HG02938 (cell line): Measurements from ENCODE around the gene GRIA4.
A peak's percentile ranks its signal among the peaks of the same experiment; 100 is the strongest.

Experiments
- ATAC-seq: cut with Tn5 transposase; IDR thresholded peaks from one replicate; pipeline ENCODE4 v1.9.1; 2021; ENCODE audit warnings: mild to moderate bottlenecking, moderate library complexity; ENCODE audit not compliant: unreplicated experiment

GRIA4 gene

DNA sequence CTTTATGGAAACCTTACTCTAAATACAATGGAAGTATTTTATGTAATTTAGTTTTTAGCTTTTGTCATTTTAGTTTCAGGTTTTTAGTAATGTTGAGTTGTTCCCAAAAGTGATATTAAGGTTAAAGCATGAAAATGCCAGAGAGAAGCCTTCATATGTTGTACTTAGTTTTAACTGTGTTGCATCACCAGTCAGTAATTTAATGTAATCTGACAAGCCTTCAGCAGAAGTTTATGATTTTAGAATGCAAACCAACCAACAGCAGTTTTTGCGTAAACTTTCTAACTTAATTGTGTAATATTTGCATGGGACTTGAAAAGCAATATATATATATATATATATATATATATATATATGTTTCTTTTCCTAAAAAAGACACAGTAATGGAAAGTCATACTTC is 301.6 kb downstream of the GRIA4 start:
- ATAC-seq = no peak

DNA sequence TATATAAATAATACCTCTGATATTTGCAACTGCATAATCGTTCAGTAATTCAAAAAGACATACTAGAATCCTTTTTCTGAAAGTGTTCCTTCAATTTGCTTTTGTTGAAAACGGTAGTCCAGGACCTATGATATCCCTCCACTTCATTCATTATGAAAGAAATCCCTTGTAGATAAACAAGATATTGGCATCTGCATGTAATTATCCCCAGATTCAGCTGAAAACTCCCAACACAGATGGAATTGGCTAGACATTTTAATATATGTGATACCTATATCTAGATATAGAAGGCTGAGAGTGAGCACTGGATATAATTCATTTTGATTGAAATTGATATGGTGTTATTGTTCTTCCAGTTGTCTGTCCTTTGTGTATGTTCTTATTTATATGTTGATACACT is 302.8 kb downstream of the GRIA4 start:
- no peak for ATAC-seq

DNA sequence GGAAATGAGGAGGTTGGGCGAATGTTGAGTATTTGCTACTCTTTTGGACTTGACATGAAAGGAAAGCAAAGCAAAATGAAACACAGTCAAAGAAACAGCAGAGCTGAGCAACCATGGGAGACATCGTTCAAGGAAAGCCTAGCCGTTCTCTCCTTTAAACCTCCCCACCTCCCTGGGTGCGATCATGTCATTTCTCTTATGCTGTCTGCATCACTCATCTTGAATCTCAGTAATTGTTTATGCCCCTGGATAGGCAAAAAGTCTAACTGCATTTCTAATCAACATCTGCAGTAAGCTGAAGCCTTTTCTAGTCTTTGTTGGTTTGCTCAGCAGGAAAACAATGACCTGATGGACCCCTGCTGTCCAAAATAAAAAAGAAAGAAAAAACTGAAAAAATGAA is 305.1 kb downstream of the GRIA4 start:
- ATAC-seq = no peak

DNA sequence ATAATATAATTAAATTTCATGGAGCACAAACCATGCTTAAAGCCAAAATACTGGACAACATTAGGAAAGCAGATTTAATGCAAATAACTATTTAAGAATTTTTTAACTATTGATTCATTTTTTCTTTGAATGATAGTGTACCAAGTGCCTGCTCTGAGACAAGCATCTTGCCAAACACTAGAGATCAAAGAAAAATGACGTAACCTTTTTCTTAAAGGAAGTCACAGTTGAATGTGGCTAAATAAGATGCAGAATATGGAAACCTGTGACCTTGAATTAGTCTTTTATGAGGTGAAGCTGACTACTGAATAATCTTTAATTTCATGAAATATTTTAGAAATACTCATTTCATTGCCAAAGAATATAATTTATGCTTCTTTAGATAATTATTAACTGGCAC is 308.2 kb downstream of the GRIA4 start:
- ATAC-seq = no peak

DNA sequence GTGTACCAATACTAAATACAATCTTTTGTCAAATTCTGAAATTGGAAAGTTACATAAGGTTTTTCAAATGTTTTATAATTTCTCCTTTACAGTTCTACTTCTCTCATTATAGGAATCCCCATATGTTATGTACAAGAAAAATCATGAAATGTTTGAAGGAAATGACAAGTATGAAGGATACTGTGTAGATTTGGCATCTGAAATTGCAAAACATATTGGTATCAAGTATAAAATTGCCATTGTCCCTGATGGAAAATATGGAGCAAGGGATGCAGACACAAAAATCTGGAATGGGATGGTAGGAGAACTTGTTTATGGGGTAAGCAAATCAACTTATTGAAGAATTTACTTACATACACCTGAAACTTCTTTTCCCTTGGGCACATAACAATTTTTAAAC is 308.7 kb downstream of the GRIA4 start:
- no peak for ATAC-seq

DNA sequence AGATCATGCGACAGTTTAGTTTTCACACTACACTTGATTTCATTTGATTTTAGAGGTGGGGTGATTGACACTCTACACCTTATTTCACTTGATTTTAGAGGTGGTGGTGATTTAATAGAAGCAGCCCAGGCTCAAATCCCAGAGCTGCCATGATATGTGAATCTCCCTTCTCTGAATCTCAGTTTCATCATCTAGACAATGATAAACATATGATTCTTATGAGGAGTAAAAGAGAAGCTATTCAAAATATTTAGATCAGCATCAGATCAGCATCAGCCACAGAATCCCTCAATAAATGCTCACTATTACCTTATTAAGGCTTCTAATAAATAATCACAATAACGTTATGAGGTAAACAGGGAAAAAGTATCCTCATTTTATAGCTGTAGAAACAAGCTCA is 313.4 kb downstream of the GRIA4 start:
- no peak for ATAC-seq

DNA sequence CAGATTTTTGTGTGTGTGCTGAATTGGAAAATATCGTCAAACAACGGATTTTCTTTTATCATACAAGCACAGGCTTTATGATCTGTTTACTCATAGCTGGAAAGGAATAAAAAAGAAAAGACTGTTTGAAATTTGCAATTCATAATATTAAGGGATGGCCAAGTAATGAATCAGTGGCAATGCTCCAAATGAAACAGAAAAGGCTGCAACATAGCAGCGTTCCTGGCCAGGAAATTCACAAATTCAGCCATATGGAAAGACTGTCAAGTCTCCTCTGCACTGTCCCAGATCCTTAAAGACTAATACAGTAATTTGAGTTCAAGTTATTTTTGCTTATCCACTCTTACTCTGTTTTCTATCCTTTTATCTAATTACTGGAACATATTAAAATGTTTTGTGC is 313.9 kb downstream of the GRIA4 start:
- ATAC-seq = no peak

DNA sequence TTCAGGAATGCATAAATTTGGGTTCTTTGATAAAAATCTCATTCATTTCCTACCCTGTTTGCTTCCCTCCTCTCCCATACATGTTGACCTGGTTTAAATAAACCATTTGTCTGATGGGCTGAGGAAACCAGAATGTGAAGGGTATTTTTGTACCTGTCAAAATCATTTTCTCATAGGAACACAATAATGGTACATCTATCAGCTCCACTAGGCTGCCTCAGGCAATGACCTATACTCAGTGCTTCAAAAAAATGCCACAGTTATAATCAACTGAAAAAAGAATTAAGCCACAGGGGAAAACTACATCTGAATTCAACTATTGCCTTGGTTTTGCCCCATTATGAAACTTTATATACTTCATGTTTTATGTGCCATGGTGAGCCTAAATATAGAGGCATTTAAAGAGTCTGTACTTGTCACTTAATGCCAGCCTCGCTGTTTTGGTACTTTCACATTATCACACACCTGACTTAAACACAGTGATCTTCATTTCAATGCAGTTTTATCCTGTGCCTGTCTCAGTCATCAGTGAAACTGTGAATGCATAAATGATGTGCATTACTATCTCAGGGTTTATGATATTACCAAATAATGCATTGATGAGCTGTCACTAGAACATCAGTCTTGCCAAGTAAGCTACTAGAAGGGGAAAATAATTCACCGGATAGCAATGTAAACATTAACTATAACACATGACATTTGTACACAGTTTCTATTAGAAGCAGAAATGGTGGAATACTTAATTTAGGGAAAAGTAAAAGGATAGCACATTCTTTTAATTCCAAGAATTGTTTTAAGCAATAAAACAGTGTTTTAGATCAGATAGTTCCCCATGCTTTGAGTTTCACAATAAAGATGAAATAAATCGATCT is 319.4 kb downstream of the GRIA4 start:
- ATAC-seq = no peak

DNA sequence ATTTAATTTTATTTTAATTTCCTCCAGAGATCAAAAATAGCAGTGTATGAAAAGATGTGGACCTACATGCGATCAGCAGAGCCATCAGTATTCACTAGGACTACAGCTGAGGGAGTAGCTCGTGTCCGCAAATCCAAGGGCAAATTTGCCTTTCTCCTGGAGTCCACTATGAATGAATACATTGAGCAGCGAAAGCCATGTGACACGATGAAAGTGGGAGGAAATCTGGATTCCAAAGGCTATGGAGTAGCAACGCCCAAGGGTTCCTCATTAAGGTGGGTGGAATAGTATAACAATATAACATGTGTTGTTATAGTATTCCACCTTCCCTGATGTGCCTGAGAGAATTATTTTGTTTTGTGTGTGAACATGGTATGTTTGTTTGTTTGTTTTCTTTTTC is 323.8 kb downstream of the GRIA4 start:
- no peak for ATAC-seq

DNA sequence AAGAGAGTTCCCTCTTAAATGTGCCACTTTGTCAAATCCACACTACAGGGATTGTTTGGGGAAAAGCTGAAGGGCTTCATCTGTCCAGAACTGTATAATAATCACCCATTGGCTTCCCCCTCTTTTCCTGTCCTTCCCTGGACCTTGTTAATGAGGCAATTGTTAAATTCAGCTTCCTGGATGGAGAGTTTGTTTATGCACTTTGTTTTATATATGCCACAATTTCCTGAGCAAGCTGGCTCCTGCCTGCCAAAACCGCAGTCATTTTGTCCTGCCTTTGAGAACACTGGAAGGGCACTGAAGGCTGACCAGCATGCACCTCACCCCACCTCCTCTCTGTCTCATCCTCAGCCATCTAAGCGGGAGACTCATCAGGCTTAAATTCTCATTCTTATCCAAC is 325.9 kb downstream of the GRIA4 start:
- ATAC-seq = no peak

DNA sequence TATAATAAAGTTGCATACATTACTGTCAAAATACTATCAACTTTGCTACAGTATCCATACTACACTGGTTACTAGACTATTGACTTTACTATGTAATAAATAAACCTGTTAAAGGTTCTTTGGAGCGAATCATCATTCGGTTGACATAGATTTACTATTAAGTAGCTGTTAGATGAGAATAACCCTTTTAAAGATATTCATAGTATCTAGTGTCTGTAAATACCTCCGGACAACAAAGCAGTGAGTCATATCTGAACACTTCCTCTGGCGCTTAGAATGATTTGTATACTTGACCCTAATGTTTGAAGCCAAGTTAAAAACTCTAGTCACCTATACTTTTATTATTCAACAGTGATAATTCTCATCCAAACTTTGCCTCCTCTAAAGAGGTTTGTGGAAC is 327.5 kb downstream of the GRIA4 start:
- peak; percentile 90 for ATAC-seq

DNA sequence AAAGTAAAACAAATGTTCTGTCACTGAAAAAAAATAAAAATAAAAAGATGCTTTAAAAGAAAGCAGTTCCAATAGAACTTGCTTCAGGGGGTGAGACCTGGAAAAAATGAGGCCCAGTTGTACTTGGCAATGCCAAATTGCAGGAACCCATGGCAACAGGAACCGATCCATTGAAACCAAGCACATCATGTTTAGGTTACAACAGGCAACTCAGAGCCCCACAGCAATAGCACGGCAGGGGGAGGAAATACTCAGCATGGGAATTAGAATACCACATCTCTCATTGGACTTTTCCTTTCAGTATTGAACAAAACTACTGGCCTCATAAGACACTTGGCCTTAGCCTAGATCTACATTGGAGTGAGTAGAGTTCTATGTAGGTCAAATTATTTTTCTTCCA is 327.9 kb downstream of the GRIA4 start:
- peak; percentile 51 for ATAC-seq

DNA sequence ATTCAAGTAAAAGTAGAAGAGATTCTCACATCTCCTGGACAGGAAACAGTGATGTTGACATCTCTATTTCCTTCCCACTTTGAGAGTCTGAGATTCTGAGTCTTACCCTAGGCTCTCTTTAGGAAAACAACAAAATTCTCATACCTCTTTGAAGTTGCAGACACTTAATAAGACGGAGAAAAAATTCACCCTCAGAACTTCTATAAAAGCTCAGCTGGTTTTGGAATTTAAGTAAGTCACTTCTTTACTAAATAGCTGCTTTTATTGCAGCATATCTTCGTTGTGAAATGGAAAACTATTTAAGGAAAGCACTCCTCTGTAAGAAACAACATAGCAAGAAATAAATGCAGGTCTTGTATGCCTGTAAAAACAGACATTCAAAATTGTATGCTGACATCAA is 333.0 kb downstream of the GRIA4 start:
- no peak for ATAC-seq

DNA sequence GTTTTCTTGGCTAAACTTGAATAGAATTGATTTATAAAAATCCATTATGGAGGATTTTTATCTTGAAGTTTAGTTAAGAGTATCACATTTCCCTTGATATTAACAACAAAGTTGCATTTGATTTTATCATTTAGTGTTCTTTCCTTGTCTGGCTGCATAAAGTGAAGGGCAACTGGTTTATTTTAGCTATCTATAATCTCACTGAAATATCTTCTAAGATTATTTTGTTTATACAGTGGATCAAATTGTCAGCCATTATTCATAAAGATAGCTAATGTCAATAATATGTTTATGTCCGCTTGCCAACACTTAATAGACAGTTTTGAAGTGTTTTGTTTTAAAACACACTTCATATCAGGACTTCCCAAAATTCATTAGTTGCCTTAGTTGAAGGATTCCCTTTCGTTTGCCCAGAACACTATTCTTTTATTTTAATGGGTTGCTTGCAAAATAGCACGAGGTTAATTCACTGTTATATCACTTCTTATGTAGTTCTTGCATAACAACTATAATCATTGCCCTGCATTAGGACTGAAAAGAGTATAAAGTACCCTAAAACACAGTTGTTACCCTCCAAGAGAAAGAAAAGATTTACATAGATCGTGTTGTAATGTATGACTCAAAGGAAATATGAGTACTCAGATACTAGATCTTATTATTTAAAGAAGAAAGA is 339.2 kb downstream of the GRIA4 start:
- ATAC-seq = no peak

DNA sequence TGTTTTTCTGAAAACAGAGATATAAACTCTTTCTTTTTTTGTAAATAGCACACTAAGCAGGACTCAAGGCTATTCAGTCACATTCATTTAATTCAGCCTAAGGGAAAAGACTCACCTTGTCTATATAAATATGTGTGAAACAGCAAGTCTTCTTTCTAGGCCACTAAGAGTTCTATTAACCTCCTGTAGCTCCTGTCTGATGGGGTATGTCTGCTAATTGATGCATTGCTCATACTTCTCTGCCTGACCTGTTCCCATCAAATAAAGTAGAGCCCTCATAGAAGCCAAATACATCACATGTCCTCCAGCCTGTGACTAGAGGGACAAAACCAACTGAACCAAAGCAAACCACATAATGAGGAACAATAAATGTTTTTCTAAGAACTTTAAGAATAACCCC is 344.0 kb downstream of the GRIA4 start:
- no peak for ATAC-seq

DNA sequence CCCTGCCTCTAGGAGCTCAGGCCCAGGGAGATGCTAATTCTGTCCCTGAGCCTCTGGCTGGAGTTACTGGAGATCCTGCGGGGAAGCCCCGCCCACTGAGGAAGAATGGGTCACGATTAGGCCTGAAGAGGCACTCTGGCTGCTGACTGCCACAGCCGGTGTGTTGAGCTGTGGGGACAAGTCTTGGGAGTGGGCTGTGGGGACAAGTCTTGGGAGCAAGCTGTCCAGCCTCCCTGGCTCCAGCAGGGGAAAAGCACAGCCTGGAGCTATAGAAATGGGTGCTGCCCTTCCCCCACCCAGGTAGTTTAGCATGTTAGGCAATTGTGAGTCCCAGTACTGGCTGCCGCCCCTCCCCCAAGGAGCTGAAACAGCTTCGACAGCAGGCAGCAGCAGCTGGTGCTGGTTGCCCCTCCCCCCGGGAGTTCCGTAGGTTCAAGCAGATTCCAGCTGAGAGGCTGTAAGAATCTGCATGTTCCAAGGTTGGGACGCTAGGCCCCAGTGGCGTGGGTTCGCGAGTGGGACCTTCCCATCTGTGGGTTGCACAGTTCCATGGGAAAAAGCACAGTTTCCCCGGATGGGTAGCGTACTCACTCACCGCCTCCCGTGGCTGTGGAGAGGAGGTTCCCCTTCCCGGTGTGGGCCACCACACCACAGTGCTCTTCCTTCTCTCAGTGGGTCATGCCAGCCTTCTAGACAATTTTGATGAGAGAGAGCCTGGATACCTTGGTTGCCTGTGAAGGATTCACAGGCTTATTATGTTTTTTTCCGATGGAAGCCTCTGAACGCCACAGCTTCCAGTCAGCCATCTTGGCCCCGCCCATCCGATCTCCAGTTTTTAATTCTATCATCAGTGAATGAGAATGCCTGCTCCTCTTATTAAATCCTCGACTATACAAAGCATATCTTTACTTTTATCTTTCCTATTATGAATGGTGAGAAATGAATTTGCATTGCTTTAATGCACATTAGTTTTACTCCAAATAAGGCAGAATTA is 350.7 kb downstream of the GRIA4 start:
- ATAC-seq = no peak

DNA sequence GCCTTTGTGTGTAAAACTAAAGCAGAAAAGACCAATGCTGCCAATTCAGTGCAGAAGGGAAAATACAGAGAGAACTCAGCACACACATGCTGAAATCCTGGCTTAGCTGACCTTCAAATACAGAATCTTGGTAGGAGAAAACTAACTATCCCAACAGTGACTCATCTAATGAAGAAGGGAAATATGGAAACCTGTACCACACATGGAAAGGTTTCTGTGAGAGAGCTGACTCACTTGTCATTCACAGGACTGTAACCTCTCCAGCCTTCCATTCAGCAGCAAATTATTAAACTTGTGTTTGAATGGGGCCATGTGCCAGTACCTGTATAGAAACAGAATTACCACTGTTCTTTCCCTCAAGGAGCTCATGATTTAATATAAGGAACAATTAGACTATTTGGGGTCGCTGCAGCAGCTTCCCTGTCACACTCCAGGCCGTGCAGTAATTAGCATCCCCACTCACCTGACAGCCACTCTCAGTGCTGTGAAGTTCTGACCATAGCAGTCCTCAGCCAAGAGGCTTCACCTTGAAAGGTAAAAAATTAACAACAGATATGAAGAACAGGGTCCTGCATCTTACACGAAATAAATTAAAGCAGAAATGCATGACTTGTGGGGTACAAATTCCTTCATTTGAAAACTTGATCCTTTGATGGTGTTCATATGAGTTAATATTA is 358.3 kb downstream of the GRIA4 start:
- no peak for ATAC-seq

DNA sequence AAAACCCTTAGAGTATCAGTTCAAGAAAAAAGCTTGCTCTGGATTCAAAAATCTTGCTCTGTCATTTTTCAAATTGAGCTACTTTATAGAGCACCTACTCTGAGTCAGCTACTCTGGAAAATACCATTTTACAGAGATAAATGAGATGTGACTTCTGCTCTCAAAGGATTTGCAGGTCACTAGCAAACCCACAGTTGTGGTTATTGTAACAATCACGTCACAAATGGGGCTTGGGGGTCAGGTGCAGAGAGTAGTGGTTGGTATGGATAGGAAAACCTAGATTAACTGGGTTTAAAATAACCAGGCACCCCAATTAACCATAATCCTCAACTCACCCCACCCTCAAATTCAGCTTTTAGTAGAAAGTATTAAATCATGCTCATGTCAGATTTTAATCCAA is 359.9 kb downstream of the GRIA4 start:
- ATAC-seq = no peak

DNA sequence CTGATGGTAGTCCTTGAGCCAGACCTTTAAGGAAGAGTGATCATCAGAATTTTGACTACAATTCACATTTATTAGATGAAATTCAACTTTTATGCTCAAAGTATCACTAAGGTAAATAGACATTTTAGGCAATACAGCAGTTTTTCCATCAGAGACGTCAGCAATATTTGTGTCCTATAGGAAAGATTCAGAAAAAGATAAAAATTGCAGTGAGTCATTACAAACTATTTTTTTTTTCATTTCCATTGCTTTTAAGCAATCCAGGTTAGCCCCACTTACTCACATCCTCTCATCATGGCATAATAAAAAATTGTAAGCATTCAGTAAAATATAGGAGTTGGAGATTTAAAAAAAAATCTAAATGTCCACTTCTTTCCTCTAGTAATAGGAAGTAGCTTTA is 365.3 kb downstream of the GRIA4 start:
- no peak for ATAC-seq

DNA sequence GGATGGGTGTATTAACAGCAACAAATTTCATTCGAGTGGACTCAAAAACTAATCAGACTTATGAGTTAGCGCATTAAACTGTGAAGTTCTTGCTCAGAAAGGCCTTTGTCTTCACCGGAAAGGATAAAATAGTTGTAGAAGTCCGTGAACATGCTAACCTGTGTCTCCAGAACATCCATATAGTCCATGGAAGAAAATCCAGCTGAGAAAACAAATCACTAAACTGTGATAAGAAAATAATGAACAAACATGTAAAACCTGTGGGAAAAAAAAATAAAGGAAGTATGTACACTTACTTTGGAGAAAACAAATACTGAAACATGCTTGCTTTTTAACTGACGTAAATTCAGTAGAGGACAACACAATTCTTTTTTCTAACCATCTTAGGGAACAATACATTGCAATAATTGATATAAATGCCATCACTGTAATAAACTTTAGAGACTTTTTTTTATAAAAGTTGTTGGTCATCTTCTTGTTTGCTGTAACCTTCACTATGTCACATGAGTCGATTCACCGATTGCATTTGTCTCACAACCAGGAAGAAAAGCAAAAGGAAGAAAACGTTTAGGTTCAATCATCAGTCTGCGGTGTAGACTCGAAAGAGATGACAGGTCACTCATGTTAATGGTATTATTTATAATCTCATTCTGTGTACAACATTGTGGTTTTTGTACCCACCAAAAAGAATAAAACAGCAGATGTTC is 370.3 kb downstream of the GRIA4 start:
- ATAC-seq = no peak
